Thyroid gland (tissue), 4 donors: ENCODE measurements around the gene BEND6. TPM values are rescaled to one million over a fixed set of nuclear protein-coding genes. Genes with fewer than 3 reads are reported as not detected.

Experiments used
- DNase-seq, 2 donors: peaks; one replicate each; pipeline ENCODE4 v3.0.0-alpha.2; 2019
- H3K27ac ChIP-seq, 3 donors: fragments of 200-600 bp; sonication (generic); 1 replicate in 2 of 3; 2 replicates in 1 of 3; pipeline ENCODE4 v1.5.1; 2016 to 2019; ENCODE audit warnings: mild to moderate bottlenecking in 1 of 3, moderate library complexity in 1 of 3
- H3K27me3 ChIP-seq: fragments of 200-600 bp; sonication (generic); one replicate; pipeline ENCODE4 v1.5.1; 2019
- H3K36me3 ChIP-seq, 2 donors: fragments of 200-600 bp; sonication (generic); one replicate each; pipeline ENCODE4 v1.5.1; 2016 to 2019
- H3K4me1 ChIP-seq, 2 donors: fragments of 200-600 bp; sonication (generic); one replicate each; pipeline ENCODE4 v1.5.1; 2017 to 2019
- H3K4me3 ChIP-seq, 3 donors: fragments of 200-600 bp; sonication (generic); replicated peaks in 1 of 3; 1 replicate in 2 of 3; 2 replicates in 1 of 3; pipeline ENCODE4 v1.5.1; 2016; ENCODE audit warnings: mild to moderate bottlenecking in 1 of 3
- H3K9me3 ChIP-seq: fragments of 200-600 bp; sonication (generic); one replicate; pipeline ENCODE4 v1.5.1; 2017
- POLR2A ChIP-seq, 2 donors: fragments of 450-650 bp; IDR thresholded peaks; one replicate each; pipeline ENCODE4 v1.6.1; 2017; ENCODE audit warnings: antibody characterized with exemption in 2 of 2, mild to moderate bottlenecking in 2 of 2, moderate library complexity in 1 of 2
- WGBS, 2 donors: methylation state at CpG; one replicate each; pipeline ENCODE4 v1.1.5; 2017; 5-methylcytosine and 5-hydroxymethylcytosine counted together
- intact Hi-C: fragments of 100-400 bp; cut with DNase I; formaldehyde crosslinking; loops from one replicate; pipeline ENCODE4 v1.15.1; 2023
- total RNA-seq, 4 donors: library from RNA; depleted of rRNA; stranded (reverse); fragments of >200 nt; gene quantifications; one replicate each; pipeline ENCODE4 v1.2.3, GENCODE V29; 2016
- TF ChIP-seq, protein P1 (sequence below), 6 experiments: fragments of 200-600 bp in 3 of 6; fragments of 450-650 bp in 3 of 6; sonication (generic) in 3 of 6; IDR thresholded peaks; one replicate each; pipeline ENCODE4 v1.5.1; 2016 to 2019; ENCODE audit warnings: antibody characterized with exemption in 6 of 6, mild to moderate bottlenecking in 2 of 6, inconsistent platforms in 1 of 6, moderate library complexity in 1 of 6

BEND6 gene
- total RNA-seq, 4 donors from 2014 or later = 1.1 to 7.1 (median 3.0) TPM

DNA sequence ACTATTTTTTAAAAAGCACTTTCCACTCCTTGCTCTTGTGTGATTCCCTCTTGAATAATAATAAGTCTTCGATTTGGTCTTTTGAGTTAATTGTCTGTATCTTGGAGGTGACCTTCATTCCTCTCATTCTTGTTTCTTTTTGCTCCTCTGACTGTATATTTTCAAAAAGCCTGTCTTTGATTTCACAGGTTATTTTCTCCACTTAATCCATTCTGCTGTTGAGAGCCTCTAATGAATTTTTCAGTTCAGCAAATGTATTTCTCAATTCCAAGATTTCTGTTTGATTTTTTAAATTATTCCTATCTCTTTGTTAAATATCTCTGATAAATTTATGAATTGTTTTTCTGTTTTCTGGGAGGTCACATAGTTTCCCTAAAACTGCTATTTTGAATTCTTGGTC is 69.9 kb downstream of the BEND6 start:
- 91 to 93% methylated on average over 1 of the region's 1 CpG for whole genome bisulfite sequencing, 2 donors
- H3K9me3 ChIP-seq = no peaks in the 10 kb centered on the region
- DNase-seq = no peak
- no peaks in the 10 kb centered on the region for H3K36me3 ChIP-seq
- intact Hi-C loops = loop anchor here (5.0 kb wide), 1 partner anchor 117 kb away; no protein-coding TSS in a partner anchor
- no peak for TF ChIP-seq POLR2A (IDR thresholded peaks at IDR 0.05)
- TF ChIP-seq, protein P1, sequence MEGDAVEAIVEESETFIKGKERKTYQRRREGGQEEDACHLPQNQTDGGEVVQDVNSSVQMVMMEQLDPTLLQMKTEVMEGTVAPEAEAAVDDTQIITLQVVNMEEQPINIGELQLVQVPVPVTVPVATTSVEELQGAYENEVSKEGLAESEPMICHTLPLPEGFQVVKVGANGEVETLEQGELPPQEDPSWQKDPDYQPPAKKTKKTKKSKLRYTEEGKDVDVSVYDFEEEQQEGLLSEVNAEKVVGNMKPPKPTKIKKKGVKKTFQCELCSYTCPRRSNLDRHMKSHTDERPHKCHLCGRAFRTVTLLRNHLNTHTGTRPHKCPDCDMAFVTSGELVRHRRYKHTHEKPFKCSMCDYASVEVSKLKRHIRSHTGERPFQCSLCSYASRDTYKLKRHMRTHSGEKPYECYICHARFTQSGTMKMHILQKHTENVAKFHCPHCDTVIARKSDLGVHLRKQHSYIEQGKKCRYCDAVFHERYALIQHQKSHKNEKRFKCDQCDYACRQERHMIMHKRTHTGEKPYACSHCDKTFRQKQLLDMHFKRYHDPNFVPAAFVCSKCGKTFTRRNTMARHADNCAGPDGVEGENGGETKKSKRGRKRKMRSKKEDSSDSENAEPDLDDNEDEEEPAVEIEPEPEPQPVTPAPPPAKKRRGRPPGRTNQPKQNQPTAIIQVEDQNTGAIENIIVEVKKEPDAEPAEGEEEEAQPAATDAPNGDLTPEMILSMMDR (IDR thresholded peaks at IDR 0.05) = no peak
- H3K4me1 ChIP-seq = no peaks in the 10 kb centered on the region
- no peak overlapping the region for H3K4me3 ChIP-seq
- H3K27me3 ChIP-seq = no peaks in the 10 kb centered on the region
- no peak overlapping the region for H3K27ac ChIP-seq

DNA sequence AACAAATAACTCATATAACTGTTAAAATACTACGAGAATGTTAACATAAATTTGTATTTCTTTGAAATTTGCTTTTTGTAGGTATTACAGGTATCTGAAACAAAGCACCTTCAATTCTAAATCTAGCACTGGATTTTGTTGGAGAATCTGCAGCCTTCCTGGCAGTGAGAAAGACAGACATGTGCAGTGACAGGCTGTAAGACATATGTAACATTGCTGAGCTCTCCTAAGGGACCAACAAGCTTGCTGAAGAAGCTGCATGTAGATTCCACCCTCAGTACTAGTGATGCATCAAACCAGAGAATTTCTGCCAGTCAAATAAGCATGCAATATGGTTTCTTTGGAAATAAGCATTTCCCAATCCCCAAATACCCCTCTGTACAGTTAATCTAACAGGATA is 71.1 kb downstream of the BEND6 start:
- Histone ChIP-seq H3K36me3 (no peaks in the 10 kb centered on the region), H3K4me3 (no peak overlapping the region), H3K27me3 (no peaks in the 10 kb centered on the region), H3K4me1 (no peaks in the 10 kb centered on the region), H3K9me3 (no peaks in the 10 kb centered on the region), H3K27ac (no peak overlapping the region)
- 88 to 90% methylated on average over 1 of the region's 1 CpG for WGBS, 2 donors
- DNase-seq = no peak
- no peak for TF ChIP-seq POLR2A (IDR thresholded peaks at IDR 0.05)
- TF ChIP-seq, protein P1 (IDR thresholded peaks at IDR 0.05) = no peak
- intact Hi-C loops = no loop called here

DNA sequence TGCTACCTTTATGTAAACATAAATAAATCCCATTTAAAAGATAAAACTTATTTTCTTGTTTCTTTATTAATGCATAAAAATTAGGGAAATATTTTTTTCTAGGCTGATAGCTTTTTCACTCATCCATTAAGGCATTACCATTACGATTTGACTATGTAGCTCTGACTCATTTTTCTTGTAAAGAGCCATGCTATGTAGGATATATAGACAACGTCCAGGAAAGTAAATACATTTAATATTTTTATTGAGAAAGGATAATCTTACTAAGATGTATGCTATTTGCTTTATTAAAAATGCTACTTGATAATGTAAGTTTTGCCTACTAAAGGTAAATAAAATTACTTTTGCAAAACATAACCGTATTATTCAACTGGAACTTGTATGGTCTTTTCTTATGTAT is 72.4 kb downstream of the BEND6 start:
- 90 to 92% methylated on average over 3 of the region's 3 CpGs for WGBS, 2 donors
- intact Hi-C loops = no loop called here
- TF ChIP-seq, protein P1 (IDR thresholded peaks at IDR 0.05) = no peak
- no peak for TF ChIP-seq POLR2A (IDR thresholded peaks at IDR 0.05)
- no peaks in the 10 kb centered on the region for H3K27me3 ChIP-seq
- H3K4me3 ChIP-seq = no peak overlapping the region
- H3K9me3 ChIP-seq = no peaks in the 10 kb centered on the region
- H3K36me3 ChIP-seq = no peaks in the 10 kb centered on the region
- H3K27ac ChIP-seq = no peak overlapping the region
- no peak for DNase-seq
- H3K4me1 ChIP-seq = no peaks in the 10 kb centered on the region

DNA sequence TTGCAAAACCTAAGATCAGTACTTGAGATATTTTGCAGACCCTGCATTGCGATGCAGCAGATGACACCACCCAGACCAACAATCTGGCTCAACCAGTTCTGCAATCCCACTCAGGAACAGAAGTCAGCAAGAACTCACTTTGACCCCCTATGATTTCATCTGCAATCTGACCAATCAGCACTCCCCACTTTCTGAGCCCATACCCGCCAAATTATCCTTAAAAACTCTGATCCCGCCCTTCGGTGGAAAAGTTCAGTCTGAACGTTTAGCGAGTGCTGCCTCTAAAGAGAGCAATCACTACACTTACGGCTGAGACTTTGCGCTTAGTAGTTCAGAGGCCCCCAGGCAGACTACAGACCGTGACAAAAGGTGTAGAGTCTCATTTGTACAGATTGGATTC is 74.3 kb downstream of the BEND6 start:
- Histone ChIP-seq H3K27ac (no peak overlapping the region), H3K27me3 (no peaks in the 10 kb centered on the region), H3K4me3 (no peak overlapping the region), H3K4me1 (no peaks in the 10 kb centered on the region), H3K36me3 (no peaks in the 10 kb centered on the region), H3K9me3 (no peaks in the 10 kb centered on the region)
- no peak for DNase-seq
- 78 to 89% methylated on average over 9 of the region's 9 CpGs for WGBS, 2 donors
- TF ChIP-seq POLR2A (IDR thresholded peaks at IDR 0.05) = no peak
- TF ChIP-seq, protein P1 (IDR thresholded peaks at IDR 0.05) = no peak
- intact Hi-C loops = no loop called here

DNA sequence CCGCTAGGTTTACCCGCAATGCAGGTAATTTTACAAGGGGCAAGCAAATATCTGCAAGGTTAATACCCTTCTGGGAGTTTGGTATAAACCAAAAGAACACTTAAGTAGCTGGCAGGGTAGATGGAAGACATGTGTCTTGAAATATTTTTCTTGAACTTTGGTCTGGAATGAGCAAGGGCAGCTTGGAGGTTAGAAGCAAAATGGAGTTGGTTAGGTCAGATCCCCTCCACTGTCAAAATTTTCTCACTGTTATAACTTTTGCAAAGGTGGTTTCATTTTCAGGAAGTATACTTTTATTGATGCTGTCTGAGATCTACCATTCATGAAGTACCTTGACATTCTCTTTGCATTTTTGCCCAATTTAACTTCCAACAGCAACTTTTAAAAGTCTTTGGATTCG is 78.3 kb downstream of the BEND6 start:
- DNase-seq = no peak
- Histone ChIP-seq H3K27me3 (no peaks in the 10 kb centered on the region), H3K9me3 (no peaks in the 10 kb centered on the region), H3K27ac (no peak overlapping the region), H3K4me3 (no peak overlapping the region), H3K4me1 (no peaks in the 10 kb centered on the region), H3K36me3 (no peaks in the 10 kb centered on the region)
- no peak for TF ChIP-seq POLR2A (IDR thresholded peaks at IDR 0.05)
- TF ChIP-seq, protein P1 (IDR thresholded peaks at IDR 0.05) = no peak
- intact Hi-C loops = no loop called here
- 91 to 95% methylated on average over 3 of the region's 3 CpGs for WGBS, 2 donors
